NB4 (cell line): Measurements from ENCODE around the gene LDHD.
A peak's percentile ranks its signal among the peaks of the same experiment; 100 is the strongest.

Source experiments
- DNase-seq: peaks from one replicate; pipeline ENCODE4 v3.0.0; 2010; ENCODE audit warnings: low read depth
- H3K4me3 ChIP-seq: one replicate; pipeline ENCODE4 v1.5.1; 2011; ENCODE audit warnings: mild to moderate bottlenecking, low read depth, low read length, moderate library complexity
- CTCF ChIP-seq: IDR thresholded peaks from one replicate; pipeline ENCODE4 v1.5.1; 2012; ENCODE audit warnings: low read depth, low read length
- MAX ChIP-seq: IDR thresholded peaks from 2 replicates; pipeline ENCODE4 v1.6.1; 2011; ENCODE audit warnings: low read depth, low read length
- MYC ChIP-seq: IDR thresholded peaks from 2 replicates; pipeline ENCODE4 v1.6.1; 2011; ENCODE audit warnings: low read depth, low read length
- POLR2A ChIP-seq: IDR thresholded peaks from 2 replicates; pipeline ENCODE4 v1.6.1; 2011; ENCODE audit warnings: mild to moderate bottlenecking; ENCODE audit not compliant: insufficient read length; ENCODE audit errors: extremely low read depth

Gene LDHD

GRCh38 chr16:75065521-75066149 lies 50.9 kb downstream of the LDHD start:
- DNase-seq: peak; percentile 67
- no peak for TF ChIP-seq MAX
- TF ChIP-seq MYC: no peak
- no peak for TF ChIP-seq CTCF
- peak; percentile 3 for TF ChIP-seq POLR2A
- H3K4me3 ChIP-seq: peak overlapping the region; percentile 50

- TF ChIP-seq MAX: no peak
- TF ChIP-seq MYC: peak; percentile 10; the same call in 1 of the 2 replicates
- peak; percentile 30 for TF ChIP-seq POLR2A
- no peak for TF ChIP-seq CTCF
- DNase-seq: peak; percentile 93
- H3K4me3 ChIP-seq: peak overlapping the region; percentile 50
Observed at GRCh38 chr16:75065149-75065505, 51.5 kb downstream of the LDHD start.

- DNase-seq: peak; percentile 98
Observed at GRCh38 chr16:75064403-75065148, 52.0 kb downstream of the LDHD start.

DNA sequence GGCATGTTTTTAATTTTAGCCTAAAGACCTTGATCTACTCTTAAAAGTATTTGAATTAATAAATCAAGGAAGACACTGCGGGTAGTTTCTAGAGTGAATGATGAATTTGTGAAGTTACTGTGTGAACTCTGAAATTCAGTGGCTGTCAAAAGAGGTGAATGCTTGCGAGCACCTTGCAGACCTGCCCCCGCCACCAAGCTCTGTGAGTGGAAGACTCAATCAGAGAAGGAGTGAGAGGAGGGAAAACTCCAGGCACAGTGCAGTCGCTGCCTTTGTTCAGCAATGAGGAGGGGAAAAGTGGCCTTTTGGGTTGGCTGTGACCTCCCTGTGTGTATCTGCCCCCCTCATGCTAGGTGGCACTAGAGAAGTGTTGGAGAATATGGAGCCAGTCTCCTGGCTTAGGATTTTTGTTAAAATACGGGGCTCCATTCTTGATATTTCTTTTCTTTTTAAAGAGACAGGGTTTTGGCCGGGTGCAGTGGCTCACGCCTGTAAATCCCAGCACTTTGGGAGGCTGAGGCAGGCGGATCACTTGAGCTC lies 53.0 kb downstream of the LDHD start:
- peak; percentile 31 for TF ChIP-seq CTCF
- no peak for TF ChIP-seq POLR2A
- 0 out of 2 replicates have a peak, but pooled peaks have one; percentile 15 for TF ChIP-seq MYC
- TF ChIP-seq MAX: no peak
- DNase-seq: peak; percentile 71
- H3K4me3 ChIP-seq: no peak overlapping the region

More at GRCh38 chr16:75064403-75065148, 52.0 kb downstream of the LDHD start:
- peak overlapping the region; percentile 50 for H3K4me3 ChIP-seq
- TF ChIP-seq MYC (peak; percentile 65), CTCF (no peak), POLR2A (peak; percentile 54), MAX (peak; percentile 36; the same call in 1 of the 2 replicates)

DNA sequence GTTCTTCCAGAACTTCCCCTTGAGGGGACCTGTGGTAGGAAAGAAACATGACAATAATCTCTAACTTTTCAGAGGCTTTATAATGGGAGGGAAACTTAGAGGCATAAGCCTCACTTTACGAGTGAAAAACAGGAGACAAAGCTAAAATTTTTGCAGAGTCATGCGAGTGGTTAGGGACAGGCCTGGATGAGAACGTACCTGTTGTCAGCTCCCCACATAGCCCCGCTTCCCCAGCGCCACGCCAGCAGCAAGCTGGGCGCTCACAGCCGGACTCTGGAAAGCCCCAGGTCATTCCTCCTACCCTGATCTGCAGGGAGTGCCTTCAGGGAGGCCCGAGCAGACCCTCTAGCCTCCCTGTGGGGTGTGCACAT lies 53.6 kb downstream of the LDHD start:
- TF ChIP-seq POLR2A: no peak
- no peak for TF ChIP-seq MAX
- no peak for TF ChIP-seq CTCF
- peak; percentile 53 for DNase-seq
- no peak overlapping the region for H3K4me3 ChIP-seq
